Mammary epithelial cell (primary cell): ENCODE measurements around the gene BTNL8.

ENCODE experiments used
- EZH2 ChIP-seq: IDR thresholded peaks from 2 replicates; pipeline ENCODE4 v1.6.1; 2012; ENCODE audit warnings: low read length, inconsistent platforms, borderline replicate concordance
- TF ChIP-seq, protein P1 (sequence below), 2 donors: IDR thresholded peaks in 1 of 2; conservative IDR thresholded peaks in 1 of 2; 2 replicates each; pipeline ENCODE4 v1.5.1; 2011 to 2012; ENCODE audit warnings: inconsistent platforms in 2 of 2, low read length in 2 of 2, mild to moderate bottlenecking in 2 of 2, control low read depth in 1 of 2, low read depth in 1 of 2; ENCODE audit not compliant: insufficient read depth in 1 of 2; ENCODE audit errors: extremely low read depth in 1 of 2

DNA sequence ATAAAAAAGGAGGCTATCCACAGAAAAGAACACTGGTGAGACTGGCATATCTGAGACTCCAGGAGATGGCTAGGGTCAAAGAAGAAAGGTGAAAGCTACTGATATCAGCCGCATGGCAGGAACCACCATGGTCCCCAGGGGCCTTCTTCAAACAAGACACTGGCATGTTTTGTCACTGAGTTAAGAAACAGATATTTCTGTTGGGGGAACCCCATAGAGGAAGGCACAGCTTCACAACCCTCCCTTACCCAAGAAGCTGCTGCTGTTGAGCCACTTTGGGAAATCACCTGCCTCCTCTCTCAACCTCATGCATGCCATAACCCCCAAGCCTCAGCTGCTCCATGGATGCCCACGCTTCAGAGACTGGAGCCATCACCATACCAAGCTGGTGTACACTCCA, 76.4 kb downstream of the BTNL8 start:
- no peak for TF ChIP-seq EZH2
- TF ChIP-seq, protein P1, sequence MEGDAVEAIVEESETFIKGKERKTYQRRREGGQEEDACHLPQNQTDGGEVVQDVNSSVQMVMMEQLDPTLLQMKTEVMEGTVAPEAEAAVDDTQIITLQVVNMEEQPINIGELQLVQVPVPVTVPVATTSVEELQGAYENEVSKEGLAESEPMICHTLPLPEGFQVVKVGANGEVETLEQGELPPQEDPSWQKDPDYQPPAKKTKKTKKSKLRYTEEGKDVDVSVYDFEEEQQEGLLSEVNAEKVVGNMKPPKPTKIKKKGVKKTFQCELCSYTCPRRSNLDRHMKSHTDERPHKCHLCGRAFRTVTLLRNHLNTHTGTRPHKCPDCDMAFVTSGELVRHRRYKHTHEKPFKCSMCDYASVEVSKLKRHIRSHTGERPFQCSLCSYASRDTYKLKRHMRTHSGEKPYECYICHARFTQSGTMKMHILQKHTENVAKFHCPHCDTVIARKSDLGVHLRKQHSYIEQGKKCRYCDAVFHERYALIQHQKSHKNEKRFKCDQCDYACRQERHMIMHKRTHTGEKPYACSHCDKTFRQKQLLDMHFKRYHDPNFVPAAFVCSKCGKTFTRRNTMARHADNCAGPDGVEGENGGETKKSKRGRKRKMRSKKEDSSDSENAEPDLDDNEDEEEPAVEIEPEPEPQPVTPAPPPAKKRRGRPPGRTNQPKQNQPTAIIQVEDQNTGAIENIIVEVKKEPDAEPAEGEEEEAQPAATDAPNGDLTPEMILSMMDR (conservative IDR thresholded peaks at IDR 0.05 in 1 of 2, IDR thresholded peaks at IDR 0.05 in 1 of 2; ENCODE audit: extremely low read depth in 1 of 2, insufficient read depth in 1 of 2, low read depth in 1 of 2, low read length in 2 of 2): no peak
